Osteoblast (primary cell): ENCODE data around the gene COL15A1. TPM values are rescaled to one million over a fixed set of nuclear protein-coding genes. Genes with fewer than 3 reads are reported as not detected.

Experiments used
- DNase-seq: peaks from one replicate; pipeline ENCODE4 v3.0.0; 2011; ENCODE audit warnings: low spot score, mixed read lengths; ENCODE audit not compliant: insufficient read length; ENCODE audit errors: missing footprints
- H2AFZ ChIP-seq: 2 replicates; pipeline ENCODE4 v1.6.0; 2011; ENCODE audit warnings: mild to moderate bottlenecking, low read length
- H3K27ac ChIP-seq: 2 replicates; pipeline ENCODE4 v1.5.1; 2011; ENCODE audit warnings: mild to moderate bottlenecking, low read depth, low read length, moderate library complexity
- H3K27me3 ChIP-seq: 2 replicates; pipeline ENCODE4 v1.6.0; 2012; ENCODE audit warnings: mild to moderate bottlenecking, control low read depth, inconsistent platforms, low read length, moderate library complexity; ENCODE audit not compliant: insufficient read depth
- H3K36me3 ChIP-seq: 2 replicates; pipeline ENCODE4 v1.5.1; 2011; ENCODE audit warnings: mild to moderate bottlenecking, low read length, control low read depth, moderate library complexity; ENCODE audit not compliant: insufficient read depth
- H3K4me1 ChIP-seq: 2 replicates; pipeline ENCODE4 v1.5.1; 2011; ENCODE audit warnings: mild to moderate bottlenecking, low read length, control low read depth, moderate library complexity; ENCODE audit not compliant: insufficient read depth
- H3K4me2 ChIP-seq: 2 replicates; pipeline ENCODE4 v1.6.0; 2011; ENCODE audit warnings: mild to moderate bottlenecking, low read length; ENCODE audit not compliant: insufficient read depth
- H3K4me3 ChIP-seq: fragments of 200-600 bp; sonication (generic); 3 replicates; pipeline ENCODE4 v1.5.1; 2012; ENCODE audit warnings: mild to moderate bottlenecking, low read length, inconsistent platforms; ENCODE audit not compliant: insufficient read depth
- H3K79me2 ChIP-seq: 2 replicates; pipeline ENCODE4 v1.6.0; 2012; ENCODE audit warnings: mild to moderate bottlenecking, low read length, control low read depth, inconsistent platforms; ENCODE audit not compliant: insufficient read depth
- H3K9me3 ChIP-seq: 2 replicates; pipeline ENCODE4 v1.5.1; 2011; ENCODE audit warnings: low read depth, low read length, control low read depth
- H4K20me1 ChIP-seq: 2 replicates; pipeline ENCODE4 v1.6.0; 2012; ENCODE audit warnings: mild to moderate bottlenecking, low read length, control low read depth; ENCODE audit not compliant: insufficient read depth
- total RNA-seq: library from RNA; depleted of rRNA; stranded (reverse); fragments of >200 nt; gene quantifications from 2 replicates; pipeline ENCODE4 v1.2.3, GENCODE V29; 2012
- TF ChIP-seq, protein P1 (sequence below): IDR thresholded peaks from 2 replicates; pipeline ENCODE4 v1.5.1; 2011; ENCODE audit warnings: mild to moderate bottlenecking, low read depth, low read length, moderate library complexity; ENCODE audit errors: extremely low read depth

The COL15A1 gene
- total RNA-seq, 1 donor, result 29.3 TPM

DNA sequence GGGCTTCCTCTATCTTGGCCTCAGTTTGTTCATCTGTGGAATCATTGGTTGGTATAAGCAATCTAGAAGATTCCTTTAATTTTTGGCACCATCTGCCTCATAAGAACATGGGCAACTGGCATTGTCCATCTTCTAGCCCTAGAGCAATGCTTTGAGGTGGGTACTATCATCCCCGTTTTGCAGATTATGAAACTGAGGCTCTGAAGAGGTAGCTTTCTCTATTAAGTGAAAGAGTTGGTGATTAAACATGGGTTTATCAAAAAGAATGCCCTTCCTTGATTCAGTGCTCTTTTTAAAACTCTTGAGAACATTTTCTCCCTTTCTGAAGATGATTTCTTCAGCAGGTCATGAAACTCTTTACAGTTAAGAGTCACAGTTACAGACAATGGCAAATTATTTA lies 118.8 kb downstream of the COL15A1 start:
- DNase-seq, result no peak
- Histone ChIP-seq H3K79me2 (no peaks in the 10 kb centered on the region), H3K36me3 (no peaks in the 10 kb centered on the region), H2AFZ (no peak overlapping the region), H3K9me3 (no peaks in the 10 kb centered on the region), H3K4me3 (no peak overlapping the region), H3K4me2 (no peak overlapping the region), H3K4me1 (peaks cover 24% of the 10 kb centered on the region), H3K27ac (no peak overlapping the region), H3K27me3 (peaks cover 6% of the 10 kb centered on the region), H4K20me1 (no peaks in the 10 kb centered on the region)
- TF ChIP-seq, protein P1, sequence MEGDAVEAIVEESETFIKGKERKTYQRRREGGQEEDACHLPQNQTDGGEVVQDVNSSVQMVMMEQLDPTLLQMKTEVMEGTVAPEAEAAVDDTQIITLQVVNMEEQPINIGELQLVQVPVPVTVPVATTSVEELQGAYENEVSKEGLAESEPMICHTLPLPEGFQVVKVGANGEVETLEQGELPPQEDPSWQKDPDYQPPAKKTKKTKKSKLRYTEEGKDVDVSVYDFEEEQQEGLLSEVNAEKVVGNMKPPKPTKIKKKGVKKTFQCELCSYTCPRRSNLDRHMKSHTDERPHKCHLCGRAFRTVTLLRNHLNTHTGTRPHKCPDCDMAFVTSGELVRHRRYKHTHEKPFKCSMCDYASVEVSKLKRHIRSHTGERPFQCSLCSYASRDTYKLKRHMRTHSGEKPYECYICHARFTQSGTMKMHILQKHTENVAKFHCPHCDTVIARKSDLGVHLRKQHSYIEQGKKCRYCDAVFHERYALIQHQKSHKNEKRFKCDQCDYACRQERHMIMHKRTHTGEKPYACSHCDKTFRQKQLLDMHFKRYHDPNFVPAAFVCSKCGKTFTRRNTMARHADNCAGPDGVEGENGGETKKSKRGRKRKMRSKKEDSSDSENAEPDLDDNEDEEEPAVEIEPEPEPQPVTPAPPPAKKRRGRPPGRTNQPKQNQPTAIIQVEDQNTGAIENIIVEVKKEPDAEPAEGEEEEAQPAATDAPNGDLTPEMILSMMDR, result no peak

- no peak for DNase-seq
- Histone ChIP-seq H4K20me1 (no peaks in the 10 kb centered on the region), H3K9me3 (no peaks in the 10 kb centered on the region), H3K79me2 (no peaks in the 10 kb centered on the region), H3K36me3 (no peaks in the 10 kb centered on the region), H3K4me2 (no peak overlapping the region), H3K27ac (no peak overlapping the region), H3K4me3 (no peak overlapping the region), H3K27me3 (peaks cover 6% of the 10 kb centered on the region), H2AFZ (no peak overlapping the region), H3K4me1 (peaks cover 14% of the 10 kb centered on the region)
- TF ChIP-seq, protein P1, result no peak
These were observed 119.8 kb downstream of the COL15A1 start for GRCh38 chr9:99063522-99063921.

DNA sequence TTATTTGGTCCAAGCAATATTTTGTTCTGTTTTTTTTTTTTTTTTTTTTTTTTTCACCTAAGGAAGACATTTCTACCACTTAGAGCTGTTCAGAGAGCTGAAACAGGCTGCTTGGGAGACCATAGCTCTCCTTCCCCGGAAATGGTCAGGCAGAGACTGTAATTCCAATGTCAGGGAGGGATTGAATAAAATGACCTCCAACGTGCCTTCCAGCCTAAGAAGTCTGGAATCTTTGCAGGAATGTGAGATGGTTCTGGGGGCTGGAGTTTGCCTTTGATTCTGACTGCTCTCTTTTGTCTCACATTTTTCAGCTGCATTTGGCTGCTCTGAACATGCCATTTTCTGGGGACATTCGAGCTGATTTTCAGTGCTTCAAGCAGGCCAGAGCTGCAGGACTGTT lies 122.9 kb downstream of the COL15A1 start:
- Histone ChIP-seq H3K36me3 (no peaks in the 10 kb centered on the region), H3K27ac (no peak overlapping the region), H3K4me1 (peaks cover 17% of the 10 kb centered on the region), H3K4me2 (no peak overlapping the region), H2AFZ (no peak overlapping the region), H3K27me3 (peaks cover 6% of the 10 kb centered on the region), H3K79me2 (no peaks in the 10 kb centered on the region), H3K9me3 (no peaks in the 10 kb centered on the region), H4K20me1 (no peaks in the 10 kb centered on the region), H3K4me3 (no peak overlapping the region)
- no peak for DNase-seq
- TF ChIP-seq, protein P1, result no peak

GRCh38 chr9:99069075-99069474 lies 125.4 kb downstream of the COL15A1 start:
- DNase-seq, result no peak
- Histone ChIP-seq H3K4me2 (no peak overlapping the region), H3K36me3 (no peaks in the 10 kb centered on the region), H3K79me2 (no peaks in the 10 kb centered on the region), H3K27ac (no peak overlapping the region), H3K27me3 (no peaks in the 10 kb centered on the region), H3K9me3 (no peaks in the 10 kb centered on the region), H3K4me3 (no peak overlapping the region), H4K20me1 (no peaks in the 10 kb centered on the region), H3K4me1 (peaks cover 17% of the 10 kb centered on the region), H2AFZ (no peak overlapping the region)
- TF ChIP-seq, protein P1, result no peak
